DND-41 (cell line): ENCODE measurements around the gene TBC1D22B.

Source experiments
- ATAC-seq: fragments of 200-7000 bp; cut with Tn5 transposase; 3 replicates; pipeline ENCODE4 v1.9.1; 2021; ENCODE audit warnings: low read depth; ENCODE audit not compliant: insufficient read depth
- DNase-seq: peaks from one replicate; pipeline ENCODE4 v3.0.0-alpha.2; 2020
- H2AFZ ChIP-seq: 2 replicates; pipeline ENCODE4 v1.6.0; 2012; ENCODE audit warnings: low read depth, low read length
- H3K27ac ChIP-seq: 2 replicates; pipeline ENCODE4 v1.5.1; 2012; ENCODE audit warnings: low read length, inconsistent platforms
- H3K27me3 ChIP-seq: fragments of 200-600 bp; sonication (generic); 2 replicates; pipeline ENCODE4 v1.6.0; 2012; ENCODE audit warnings: low read length, mild to moderate bottlenecking, inconsistent platforms; ENCODE audit not compliant: insufficient read depth, poor library complexity
- H3K36me3 ChIP-seq: 2 replicates; pipeline ENCODE4 v1.5.1; 2012; ENCODE audit warnings: low read length, inconsistent platforms; ENCODE audit not compliant: insufficient read depth
- H3K4me1 ChIP-seq: 2 replicates; pipeline ENCODE4 v1.5.1; 2012; ENCODE audit warnings: mild to moderate bottlenecking, low read length; ENCODE audit not compliant: insufficient read depth
- H3K4me2 ChIP-seq: 2 replicates; pipeline ENCODE4 v1.6.0; 2012; ENCODE audit warnings: mild to moderate bottlenecking, moderate library complexity, low read length, inconsistent platforms; ENCODE audit not compliant: insufficient read depth
- H3K4me3 ChIP-seq, 2 experiments: fragments of 200-600 bp in 1 of 2; shearing (Covaris generic) in 1 of 2; 2 replicates each; pipeline ENCODE4 v1.5.1; 2012 to 2016; ENCODE audit warnings: inconsistent platforms in 2 of 2, low read length in 2 of 2, mild to moderate bottlenecking in 2 of 2, low read depth in 1 of 2, moderate library complexity in 1 of 2
- H3K79me2 ChIP-seq: 2 replicates; pipeline ENCODE4 v1.6.0; 2012; ENCODE audit warnings: low read length, inconsistent platforms; ENCODE audit not compliant: insufficient read depth
- H3K9ac ChIP-seq: 2 replicates; pipeline ENCODE4 v1.6.0; 2012; ENCODE audit warnings: low read depth, mild to moderate bottlenecking, inconsistent platforms, low read length, moderate library complexity
- H3K9me3 ChIP-seq: 2 replicates; pipeline ENCODE4 v1.5.1; 2012; ENCODE audit warnings: low read length, moderate library complexity, mild to moderate bottlenecking, inconsistent platforms; ENCODE audit not compliant: insufficient read depth, severe bottlenecking
- H4K20me1 ChIP-seq: 2 replicates; pipeline ENCODE4 v1.6.0; 2012; ENCODE audit warnings: low read length; ENCODE audit not compliant: insufficient read depth
- CTCF ChIP-seq: IDR thresholded peaks from 2 replicates; pipeline ENCODE4 v1.5.1; 2012; ENCODE audit warnings: borderline replicate concordance, low read length, moderate library complexity, mild to moderate bottlenecking; ENCODE audit not compliant: poor library complexity, severe bottlenecking; ENCODE audit errors: extremely low read depth
- EZH2 ChIP-seq: IDR thresholded peaks from 3 replicates; pipeline ENCODE4 v1.6.1; 2012; ENCODE audit warnings: borderline replicate concordance, low read depth, mild to moderate bottlenecking, moderate library complexity, low read length, inconsistent platforms; ENCODE audit not compliant: severe bottlenecking

The TBC1D22B gene

GRCh38 chr6:37320646-37321045 lies 63.1 kb downstream of the TBC1D22B start:
- Histone ChIP-seq H3K9ac (no peak overlapping the region), H3K4me1 (no peaks in the 10 kb centered on the region)
- no peak for ATAC-seq

DNA sequence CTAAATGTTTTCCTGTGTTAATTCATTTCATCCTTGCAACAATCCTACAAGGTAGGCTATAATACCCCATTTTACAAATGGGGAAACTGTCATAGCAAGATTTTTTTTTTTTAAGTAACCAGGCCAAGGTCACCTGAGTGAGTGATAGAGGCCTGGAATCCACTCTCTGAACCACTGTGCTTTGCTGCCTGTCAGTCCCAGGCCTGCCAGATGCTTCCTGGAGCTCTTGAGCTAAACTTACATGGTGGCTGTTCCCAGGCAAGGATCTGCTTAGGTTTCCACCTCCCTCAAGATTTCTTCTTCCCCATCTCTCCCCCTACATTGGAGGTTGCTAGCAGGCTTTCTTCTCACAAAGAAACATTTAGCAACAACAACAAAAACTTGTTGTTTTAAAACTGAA lies 63.5 kb downstream of the TBC1D22B start:
- Histone ChIP-seq H3K4me2 (no peak overlapping the region), H2AFZ (no peak overlapping the region), H3K27ac (no peak overlapping the region), H3K36me3 (peaks cover 72% of the 10 kb centered on the region), H3K9ac (no peak overlapping the region), H3K4me1 (no peaks in the 10 kb centered on the region), H3K79me2 (no peaks in the 10 kb centered on the region), H4K20me1 (no peaks in the 10 kb centered on the region), H3K9me3 (no peaks in the 10 kb centered on the region), H3K4me3 (no peak overlapping the region), H3K27me3 (no peaks in the 10 kb centered on the region)
- ATAC-seq (no peak), DNase-seq (no peak)
- no peak for TF ChIP-seq CTCF
- no peak for TF ChIP-seq EZH2

More at GRCh38 chr6:37320646-37321045, 63.1 kb downstream of the TBC1D22B start:
- Histone ChIP-seq H2AFZ (no peak overlapping the region), H3K27ac (no peak overlapping the region), H3K9me3 (no peaks in the 10 kb centered on the region), H3K36me3 (peaks cover 77% of the 10 kb centered on the region), H3K79me2 (no peaks in the 10 kb centered on the region), H3K4me3 (no peak overlapping the region), H4K20me1 (no peaks in the 10 kb centered on the region), H3K27me3 (no peaks in the 10 kb centered on the region), H3K4me2 (no peak overlapping the region)
- TF ChIP-seq EZH2 (no peak), CTCF (no peak)
- no peak for DNase-seq

DNA sequence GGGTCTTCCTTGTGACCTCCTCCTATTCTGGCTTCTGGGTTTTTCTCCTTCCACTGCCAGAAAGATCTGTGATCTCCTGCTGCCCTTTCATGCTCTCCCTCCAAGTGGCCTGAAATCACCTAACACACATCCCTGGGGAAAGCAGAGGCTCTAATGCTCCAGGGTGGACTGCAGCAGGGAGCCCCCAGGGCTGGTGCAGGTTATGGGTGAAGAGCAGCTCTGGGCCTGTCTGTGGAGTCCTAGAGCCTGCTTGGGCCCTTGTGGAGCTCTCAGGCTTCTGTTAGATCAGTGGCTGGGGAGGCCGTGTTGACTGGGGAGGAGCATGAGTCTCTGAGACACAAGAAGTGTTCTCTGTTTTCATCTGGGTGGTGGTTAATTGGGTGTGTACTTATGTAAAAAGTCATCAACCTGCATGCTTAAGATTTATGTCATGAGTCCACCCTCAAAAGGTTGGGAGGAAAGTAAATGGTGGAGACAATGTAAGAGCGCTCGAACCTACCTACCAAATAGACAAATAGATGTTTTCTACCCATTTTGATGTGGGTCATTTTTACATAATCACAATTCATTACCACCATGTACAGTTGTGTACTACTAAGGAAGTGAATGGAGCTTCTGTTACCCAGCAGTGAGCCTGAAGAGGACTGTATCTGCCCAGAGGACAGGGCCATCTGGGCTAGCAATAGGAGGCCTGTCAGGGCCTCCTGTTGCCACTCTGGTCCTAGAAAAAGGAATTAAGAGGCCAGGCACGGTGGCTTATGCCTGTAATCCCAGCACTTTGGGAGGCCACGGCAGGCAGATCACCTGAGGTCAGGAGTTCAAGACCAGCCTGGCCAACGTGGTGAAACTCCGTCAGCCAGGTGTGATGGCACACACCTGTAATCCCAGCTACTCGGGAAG lies 64.2 kb downstream of the TBC1D22B start:
- no peak overlapping the region for H3K4me3 ChIP-seq
- ATAC-seq (no peak), DNase-seq (no peak)
- no peak overlapping the region for H3K4me2 ChIP-seq
- TF ChIP-seq EZH2, result no peak
- TF ChIP-seq CTCF, result no peak
- peak overlapping the region; percentile 3; the same call in 1 of the 2 replicates for H3K27ac ChIP-seq
- H3K9ac ChIP-seq, result no peak overlapping the region
- peaks cover 65% of the 10 kb centered on the region for H3K36me3 ChIP-seq
- no peak overlapping the region for H2AFZ ChIP-seq
- no peaks in the 10 kb centered on the region for H3K4me1 ChIP-seq
- no peaks in the 10 kb centered on the region for H4K20me1 ChIP-seq
- no peaks in the 10 kb centered on the region for H3K79me2 ChIP-seq
- H3K27me3 ChIP-seq, result no peaks in the 10 kb centered on the region
- no peaks in the 10 kb centered on the region for H3K9me3 ChIP-seq
